Prostate gland (tissue), 2 donors: Measurements from ENCODE around the gene NACA2.

Experiments
- CTCF ChIP-seq, 4 experiments: fragments of 200-600 bp in 2 of 4; fragments of 450-650 bp in 2 of 4; sonication (generic) in 2 of 4; IDR thresholded peaks; 1 replicate in 3 of 4; 2 replicates in 1 of 4; pipeline ENCODE4 v1.5.1; 2016 to 2019; ENCODE audit warnings: antibody characterized with exemption in 4 of 4, mild to moderate bottlenecking in 2 of 4, moderate library complexity in 2 of 4
- POLR2A ChIP-seq: fragments of 450-650 bp; IDR thresholded peaks from one replicate; pipeline ENCODE4 v1.6.1; 2016; ENCODE audit warnings: antibody characterized with exemption, mild to moderate bottlenecking
- POLR2AphosphoS5 ChIP-seq: sonication (generic); formaldehyde crosslinking; IDR thresholded peaks from one replicate; pipeline ENCODE4 v1.6.1; 2017; ENCODE audit warnings: antibody characterized with exemption

- TF ChIP-seq POLR2A (no peak), CTCF (IDR thresholded peaks at IDR 0.05) (no peak), POLR2AphosphoS5 (no peak)
These were observed 25.8 kb upstream of the NACA2 start for GRCh38 chr17:61616783-61617182.
